ENCODE data around the gene ARHGAP15. TPM values are rescaled to one million over a fixed set of nuclear protein-coding genes. Genes with fewer than 3 reads are reported as not detected.

The ARHGAP15 gene
- polyA plus RNA-seq, 1 donor from 2014 or later: 0.30 TPM

DNA sequence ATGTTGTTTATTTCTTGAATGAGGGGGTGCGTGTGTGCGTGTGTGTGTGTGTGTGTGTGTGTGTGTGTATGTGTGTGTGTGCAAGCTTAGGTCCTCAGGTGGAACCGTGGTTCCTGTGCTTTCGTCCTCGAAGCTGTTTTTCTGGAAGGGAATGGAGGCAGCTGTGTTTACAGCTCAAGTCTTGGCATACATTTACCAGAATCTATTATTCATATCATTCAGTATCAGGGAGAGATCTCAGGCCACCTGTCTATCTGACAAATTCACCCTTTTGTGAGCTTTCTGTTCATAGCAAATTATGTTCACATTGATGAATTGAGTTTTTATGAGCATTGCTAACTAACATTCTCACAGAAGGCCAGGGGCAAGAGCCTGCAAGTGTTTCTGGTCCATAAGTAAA, 550.4 kb downstream of the ARHGAP15 start:
- H2AFZ ChIP-seq (ENCODE audit: low read depth, low read length): no peak overlapping the region
- H3K9ac ChIP-seq (ENCODE audit: low read length): no peak overlapping the region
- H3K4me3 ChIP-seq (ENCODE audit: low read length): no peak overlapping the region
- no peaks in the 10 kb centered on the region for H4K20me1 ChIP-seq (ENCODE audit: insufficient read depth)
- no peak overlapping the region for H3K27ac ChIP-seq (ENCODE audit: low read length)
- TF ChIP-seq SMC3 (conservative IDR thresholded peaks at IDR 0.05; ENCODE audit: poor library complexity): no peak
- TF ChIP-seq RAD21 (conservative IDR thresholded peaks at IDR 0.05): no peak
- TF ChIP-seq EP300 (conservative IDR thresholded peaks at IDR 0.05; ENCODE audit: poor library complexity, severe bottlenecking): no peak
- TF ChIP-seq TAF1 (IDR thresholded peaks at IDR 0.05; ENCODE audit: low read depth): no peak
- TF ChIP-seq, protein P1, sequence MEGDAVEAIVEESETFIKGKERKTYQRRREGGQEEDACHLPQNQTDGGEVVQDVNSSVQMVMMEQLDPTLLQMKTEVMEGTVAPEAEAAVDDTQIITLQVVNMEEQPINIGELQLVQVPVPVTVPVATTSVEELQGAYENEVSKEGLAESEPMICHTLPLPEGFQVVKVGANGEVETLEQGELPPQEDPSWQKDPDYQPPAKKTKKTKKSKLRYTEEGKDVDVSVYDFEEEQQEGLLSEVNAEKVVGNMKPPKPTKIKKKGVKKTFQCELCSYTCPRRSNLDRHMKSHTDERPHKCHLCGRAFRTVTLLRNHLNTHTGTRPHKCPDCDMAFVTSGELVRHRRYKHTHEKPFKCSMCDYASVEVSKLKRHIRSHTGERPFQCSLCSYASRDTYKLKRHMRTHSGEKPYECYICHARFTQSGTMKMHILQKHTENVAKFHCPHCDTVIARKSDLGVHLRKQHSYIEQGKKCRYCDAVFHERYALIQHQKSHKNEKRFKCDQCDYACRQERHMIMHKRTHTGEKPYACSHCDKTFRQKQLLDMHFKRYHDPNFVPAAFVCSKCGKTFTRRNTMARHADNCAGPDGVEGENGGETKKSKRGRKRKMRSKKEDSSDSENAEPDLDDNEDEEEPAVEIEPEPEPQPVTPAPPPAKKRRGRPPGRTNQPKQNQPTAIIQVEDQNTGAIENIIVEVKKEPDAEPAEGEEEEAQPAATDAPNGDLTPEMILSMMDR (IDR thresholded peaks at IDR 0.05; ENCODE audit: poor library complexity, severe bottlenecking): no peak
- no peaks in the 10 kb centered on the region for H3K9me2 ChIP-seq (ENCODE audit: insufficient read depth, low read length)
- H3K36me3 ChIP-seq (ENCODE audit: insufficient read depth, low read length): no peaks in the 10 kb centered on the region
- no peaks in the 10 kb centered on the region for H3K9me3 ChIP-seq (ENCODE audit: low read length)
- no peak overlapping the region for H3K4me2 ChIP-seq (ENCODE audit: low read length)
- H3K79me2 ChIP-seq (replicated peaks; ENCODE audit: insufficient read depth, low read length): no peaks in the 10 kb centered on the region
- no peaks in the 10 kb centered on the region for H3F3A ChIP-seq (ENCODE audit: insufficient read depth, low read length, poor library complexity, severe bottlenecking)
- no peaks in the 10 kb centered on the region for H3K27me3 ChIP-seq (ENCODE audit: insufficient read depth, low read depth, low read length)

DNA sequence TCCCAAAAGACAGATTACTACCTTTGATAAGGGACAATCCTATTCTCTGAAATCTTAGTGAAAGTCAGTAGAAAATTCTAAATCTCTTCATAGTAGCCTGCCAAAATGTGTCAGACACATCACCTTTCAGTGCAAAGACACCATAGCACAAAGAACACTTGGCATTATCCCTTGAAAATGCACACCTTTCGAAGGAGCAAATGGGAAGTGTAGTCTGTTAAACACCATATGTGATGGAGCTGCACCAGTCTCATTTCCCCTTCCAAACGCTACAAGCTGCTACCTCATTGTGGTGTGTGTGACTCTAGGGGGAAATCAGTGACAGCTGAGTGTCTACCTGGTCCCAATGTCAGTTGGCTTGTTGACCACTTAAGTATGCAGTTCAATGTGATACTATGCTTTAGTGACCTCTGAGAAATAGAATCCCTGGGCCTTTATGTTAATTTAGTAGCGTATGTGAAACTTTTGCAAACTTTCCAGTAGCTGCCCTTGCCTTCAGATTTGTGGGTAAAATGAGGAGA, 551.7 kb downstream of the ARHGAP15 start:
- H3F3A ChIP-seq (ENCODE audit: insufficient read depth, low read length, poor library complexity, severe bottlenecking): no peaks in the 10 kb centered on the region
- no peak overlapping the region for H3K9ac ChIP-seq (ENCODE audit: low read length)
- no peaks in the 10 kb centered on the region for H3K9me2 ChIP-seq (ENCODE audit: insufficient read depth, low read length)
- H3K36me3 ChIP-seq (ENCODE audit: insufficient read depth, low read length): no peaks in the 10 kb centered on the region
- no peak overlapping the region for H3K4me2 ChIP-seq (ENCODE audit: low read length)
- TF ChIP-seq POLR2AphosphoS5 (IDR thresholded peaks at IDR 0.05): no peak
- no peak for TF ChIP-seq RAD21 (conservative IDR thresholded peaks at IDR 0.05)
- TF ChIP-seq, protein P1 (IDR thresholded peaks at IDR 0.05; ENCODE audit: poor library complexity, severe bottlenecking): no peak
- TF ChIP-seq EZH2 (IDR thresholded peaks at IDR 0.05; ENCODE audit: borderline replicate concordance, insufficient read depth, low read length, poor library complexity, severe bottlenecking): no peak
- TF ChIP-seq, protein P2, sequence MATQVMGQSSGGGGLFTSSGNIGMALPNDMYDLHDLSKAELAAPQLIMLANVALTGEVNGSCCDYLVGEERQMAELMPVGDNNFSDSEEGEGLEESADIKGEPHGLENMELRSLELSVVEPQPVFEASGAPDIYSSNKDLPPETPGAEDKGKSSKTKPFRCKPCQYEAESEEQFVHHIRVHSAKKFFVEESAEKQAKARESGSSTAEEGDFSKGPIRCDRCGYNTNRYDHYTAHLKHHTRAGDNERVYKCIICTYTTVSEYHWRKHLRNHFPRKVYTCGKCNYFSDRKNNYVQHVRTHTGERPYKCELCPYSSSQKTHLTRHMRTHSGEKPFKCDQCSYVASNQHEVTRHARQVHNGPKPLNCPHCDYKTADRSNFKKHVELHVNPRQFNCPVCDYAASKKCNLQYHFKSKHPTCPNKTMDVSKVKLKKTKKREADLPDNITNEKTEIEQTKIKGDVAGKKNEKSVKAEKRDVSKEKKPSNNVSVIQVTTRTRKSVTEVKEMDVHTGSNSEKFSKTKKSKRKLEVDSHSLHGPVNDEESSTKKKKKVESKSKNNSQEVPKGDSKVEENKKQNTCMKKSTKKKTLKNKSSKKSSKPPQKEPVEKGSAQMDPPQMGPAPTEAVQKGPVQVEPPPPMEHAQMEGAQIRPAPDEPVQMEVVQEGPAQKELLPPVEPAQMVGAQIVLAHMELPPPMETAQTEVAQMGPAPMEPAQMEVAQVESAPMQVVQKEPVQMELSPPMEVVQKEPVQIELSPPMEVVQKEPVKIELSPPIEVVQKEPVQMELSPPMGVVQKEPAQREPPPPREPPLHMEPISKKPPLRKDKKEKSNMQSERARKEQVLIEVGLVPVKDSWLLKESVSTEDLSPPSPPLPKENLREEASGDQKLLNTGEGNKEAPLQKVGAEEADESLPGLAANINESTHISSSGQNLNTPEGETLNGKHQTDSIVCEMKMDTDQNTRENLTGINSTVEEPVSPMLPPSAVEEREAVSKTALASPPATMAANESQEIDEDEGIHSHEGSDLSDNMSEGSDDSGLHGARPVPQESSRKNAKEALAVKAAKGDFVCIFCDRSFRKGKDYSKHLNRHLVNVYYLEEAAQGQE (IDR thresholded peaks at IDR 0.05; ENCODE audit: borderline replicate concordance): no peak
- H3K79me2 ChIP-seq (replicated peaks; ENCODE audit: insufficient read depth, low read length): no peaks in the 10 kb centered on the region
- H3K4me3 ChIP-seq (ENCODE audit: low read length): no peak overlapping the region
- H3K9me3 ChIP-seq (ENCODE audit: low read length): no peaks in the 10 kb centered on the region
- H4K20me1 ChIP-seq (ENCODE audit: insufficient read depth): no peaks in the 10 kb centered on the region
- no peaks in the 10 kb centered on the region for H3K27me3 ChIP-seq (ENCODE audit: insufficient read depth, low read depth, low read length)
- no peak overlapping the region for H3K27ac ChIP-seq (ENCODE audit: low read length)
- H2AFZ ChIP-seq (ENCODE audit: low read depth, low read length): no peak overlapping the region
